HAP-1 (cell line): ENCODE data around the gene A1BG.

Source experiments
- DNase-seq, 2 experiments: peaks; one replicate each; pipeline ENCODE4 v3.0.0-alpha.2; 2016 to 2020; ENCODE audit warnings: low spot score in 2 of 2
- H3K27me3 ChIP-seq: fragments of 250-450 bp; sonication (Bioruptor Pico); 2 replicates; pipeline ENCODE4 v1.5.1; 2020; ENCODE audit warnings: low read depth, mild to moderate bottlenecking, moderate library complexity
- H3K36me3 ChIP-seq: fragments of 250-450 bp; sonication (Bioruptor Pico); replicated peaks from 2 replicates; pipeline ENCODE4 v1.5.1; 2020; ENCODE audit warnings: mild to moderate bottlenecking
- H3K4me1 ChIP-seq: fragments of 250-450 bp; sonication (Bioruptor Pico); 2 replicates; pipeline ENCODE4 v1.5.1; 2020; ENCODE audit warnings: mild to moderate bottlenecking
- H3K4me3 ChIP-seq: fragments of 250-450 bp; sonication (Bioruptor Pico); 2 replicates; pipeline ENCODE4 v1.5.1; 2020; ENCODE audit warnings: mild to moderate bottlenecking, moderate library complexity
- H3K9me3 ChIP-seq: fragments of 250-450 bp; sonication (Bioruptor Pico); 2 replicates; pipeline ENCODE4 v1.5.1; 2020; ENCODE audit warnings: mild to moderate bottlenecking, moderate library complexity
- in situ Hi-C: fragments of 300-500 bp; cut with MboI; formaldehyde crosslinking; loops from 3 replicates; pipeline ENCODE4 v1.14.3; 2020; ENCODE audit warnings: low sequenced_read_pairs, inconsistent platforms, mixed read lengths

A1BG gene

GRCh38 chr19:58357481-58358145 lies 4.3 kb upstream of the A1BG start:
- Histone ChIP-seq H3K36me3 (peaks cover 3% of the 10 kb centered on the region; the same call in 1 of the 2 replicates), H3K27me3 (no peaks in the 10 kb centered on the region), H3K4me1 (peaks cover 6% of the 10 kb centered on the region; the same call in 1 of the 2 replicates), H3K4me3 (no peak overlapping the region), H3K9me3 (no peaks in the 10 kb centered on the region)
- in situ Hi-C loops: no loop called here
- no peak for DNase-seq

- no peak for DNase-seq
- no peaks in the 10 kb centered on the region for H3K36me3 ChIP-seq
- no peak overlapping the region for H3K4me3 ChIP-seq
- no peaks in the 10 kb centered on the region for H3K27me3 ChIP-seq
- in situ Hi-C loops: no loop called here
- H3K9me3 ChIP-seq: no peaks in the 10 kb centered on the region
- peaks cover 6% of the 10 kb centered on the region; the same call in 1 of the 2 replicates for H3K4me1 ChIP-seq
These were observed 3.6 kb upstream of the A1BG start for GRCh38 chr19:58356766-58357480.

DNA sequence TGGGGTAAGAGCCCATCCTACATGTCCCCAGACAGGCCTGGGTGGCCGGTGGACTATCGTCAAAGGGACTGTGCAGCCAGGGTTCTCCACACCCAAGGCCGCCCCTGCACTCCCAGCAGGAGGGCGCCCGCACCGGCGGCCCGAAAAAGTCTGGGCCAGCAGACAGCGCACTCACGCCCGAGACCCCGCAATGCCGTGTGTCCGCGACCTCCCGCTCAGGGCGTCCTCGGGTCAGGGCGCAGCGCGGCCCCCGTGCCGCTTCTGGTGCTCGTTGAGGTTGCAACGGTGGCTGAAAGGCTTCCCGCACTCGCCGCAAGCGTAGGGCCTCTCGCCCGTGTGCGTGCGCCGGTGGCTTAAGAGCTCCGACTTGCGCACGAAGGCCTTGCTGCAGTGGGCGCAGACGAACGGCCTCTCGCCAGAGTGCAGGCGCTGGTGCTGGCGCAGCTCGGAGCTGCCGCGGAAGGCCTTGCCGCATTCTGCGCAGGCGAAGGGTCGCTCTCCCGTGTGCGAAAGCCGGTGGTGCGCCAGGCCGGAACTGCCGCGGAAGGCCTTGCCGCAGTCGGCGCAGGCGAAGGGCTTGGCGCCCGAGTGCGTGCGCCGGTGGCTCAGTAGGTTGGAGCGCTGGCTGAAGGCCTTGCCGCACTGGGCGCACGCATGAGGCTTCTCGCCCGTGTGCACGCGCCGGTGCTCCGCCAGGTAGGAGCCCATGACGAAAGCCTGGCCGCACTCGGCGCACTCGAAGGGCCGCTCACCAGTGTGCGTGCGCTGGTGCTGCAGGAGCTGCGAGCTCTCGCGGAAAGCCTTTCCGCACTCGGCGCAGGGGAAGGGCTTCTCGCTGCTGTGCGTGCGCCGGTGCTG lies 2.8 kb upstream of the A1BG start:
- Histone ChIP-seq H3K36me3 (no peaks in the 10 kb centered on the region), H3K4me1 (no peaks in the 10 kb centered on the region; the same call in 1 of the 2 replicates), H3K4me3 (no peak overlapping the region), H3K27me3 (no peaks in the 10 kb centered on the region), H3K9me3 (no peaks in the 10 kb centered on the region)
- in situ Hi-C loops: no loop called here
- no peak for DNase-seq

DNA sequence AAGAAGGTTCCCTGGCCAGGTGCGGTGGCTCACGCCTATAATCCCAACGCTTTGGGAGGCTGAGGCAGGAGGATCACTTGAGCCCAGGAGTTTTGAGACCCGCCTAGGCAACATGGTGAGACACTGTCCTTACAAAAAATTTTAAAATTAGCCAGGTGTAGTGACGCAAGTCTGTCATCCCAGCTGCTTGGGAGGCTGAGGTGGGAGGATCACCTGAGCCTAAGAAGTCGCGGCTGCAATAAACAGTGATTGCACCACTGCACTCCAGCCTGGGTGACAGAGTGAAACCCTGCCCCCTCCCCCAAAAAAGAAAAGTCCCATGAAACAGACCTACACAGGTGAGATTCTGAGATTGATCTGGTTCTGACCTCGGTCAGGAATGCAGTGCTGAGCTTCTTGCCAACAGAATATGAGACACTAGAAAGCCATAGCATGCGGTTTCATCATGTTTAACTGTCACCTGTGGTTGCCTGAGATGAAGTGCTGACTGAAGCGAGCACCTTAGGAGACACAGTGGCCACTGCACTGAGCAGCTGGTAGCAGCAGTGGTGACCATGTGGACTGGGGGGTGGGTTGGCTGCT lies 2.0 kb upstream of the A1BG start:
- H3K9me3 ChIP-seq: no peaks in the 10 kb centered on the region
- no peaks in the 10 kb centered on the region for H3K36me3 ChIP-seq
- no peaks in the 10 kb centered on the region for H3K4me1 ChIP-seq
- no peak for DNase-seq
- in situ Hi-C loops: no loop called here
- H3K4me3 ChIP-seq: no peak overlapping the region
- no peaks in the 10 kb centered on the region for H3K27me3 ChIP-seq

DNA sequence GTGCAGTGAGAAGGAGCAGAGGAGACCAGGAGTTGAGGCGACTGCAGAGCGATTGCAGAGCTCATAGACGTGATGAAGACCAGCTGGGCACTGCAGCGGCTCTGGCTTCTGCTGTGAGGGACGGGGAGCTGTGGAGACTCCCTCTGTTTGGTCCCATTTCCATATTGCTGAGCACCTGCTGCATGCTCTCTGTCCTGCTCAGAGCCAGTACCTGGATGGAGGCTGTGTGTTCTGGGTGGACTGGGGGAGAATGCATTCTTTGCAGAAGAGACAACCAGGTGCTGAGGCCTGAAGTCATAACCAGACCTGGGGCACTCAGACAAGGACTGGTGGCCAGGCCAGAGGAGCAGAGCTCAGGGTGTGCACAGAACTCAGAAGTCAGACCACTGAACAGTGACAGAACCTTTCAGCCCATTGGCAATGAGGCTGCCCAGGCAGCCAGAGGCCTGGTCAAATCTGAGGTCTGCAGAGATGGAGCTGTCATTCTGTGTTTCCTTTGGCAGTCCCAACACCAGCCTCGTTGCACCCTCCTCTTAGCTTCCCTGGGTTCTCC lies 1.3 kb upstream of the A1BG start:
- H3K27me3 ChIP-seq: no peaks in the 10 kb centered on the region
- in situ Hi-C loops: no loop called here
- DNase-seq: no peak
- H3K4me3 ChIP-seq: no peak overlapping the region
- H3K9me3 ChIP-seq: no peaks in the 10 kb centered on the region
- no peaks in the 10 kb centered on the region for H3K4me1 ChIP-seq
- no peaks in the 10 kb centered on the region for H3K36me3 ChIP-seq

GRCh38 chr19:58353717-58354477 lies 605 bp upstream of the A1BG start:
- in situ Hi-C loops: no loop called here

GRCh38 chr19:58351990-58352755 lies 1.1 kb downstream of the A1BG start:
- H3K36me3 ChIP-seq: no peaks in the 10 kb centered on the region
- H3K4me3 ChIP-seq: no peak overlapping the region

More at GRCh38 chr19:58353717-58354477, 605 bp upstream of the A1BG start:
- Histone ChIP-seq H3K4me3 (no peak overlapping the region), H3K9me3 (no peaks in the 10 kb centered on the region), H3K4me1 (no peaks in the 10 kb centered on the region), H3K36me3 (no peaks in the 10 kb centered on the region), H3K27me3 (no peaks in the 10 kb centered on the region)
- DNase-seq: no peak

DNA sequence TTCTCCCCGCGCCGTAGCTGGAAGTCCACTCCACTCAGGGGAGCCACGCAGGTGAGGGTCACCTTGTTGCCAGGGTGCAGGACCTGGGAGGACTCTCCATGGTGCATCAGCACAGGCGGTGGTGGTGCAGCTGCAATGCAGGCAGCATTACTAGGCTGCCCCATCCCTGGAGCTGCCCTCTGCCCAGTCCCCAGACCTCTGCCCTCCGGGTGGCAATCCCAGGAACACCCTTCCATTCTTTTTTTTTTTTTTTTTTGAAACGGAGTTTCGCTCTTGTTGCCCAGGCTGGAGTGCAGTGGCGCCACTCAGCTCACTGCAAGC lies 1.8 kb downstream of the A1BG start:
- Histone ChIP-seq H3K36me3 (no peaks in the 10 kb centered on the region), H3K4me3 (no peak overlapping the region), H3K4me1 (peaks cover 4% of the 10 kb centered on the region; the same call in 1 of the 2 replicates), H3K9me3 (no peaks in the 10 kb centered on the region), H3K27me3 (no peaks in the 10 kb centered on the region)
- no peak for DNase-seq
- in situ Hi-C loops: no loop called here

More at GRCh38 chr19:58351990-58352755, 1.1 kb downstream of the A1BG start:
- in situ Hi-C loops: no loop called here
- Histone ChIP-seq H3K9me3 (no peaks in the 10 kb centered on the region), H3K4me1 (peaks cover 4% of the 10 kb centered on the region; the same call in 1 of the 2 replicates), H3K27me3 (no peaks in the 10 kb centered on the region)
- DNase-seq: no peak

GRCh38 chr19:58350871-58351557 lies 2.3 kb downstream of the A1BG start:
- no peak for DNase-seq
- Histone ChIP-seq H3K4me1 (peaks cover 4% of the 10 kb centered on the region; the same call in 1 of the 2 replicates), H3K4me3 (no peak overlapping the region), H3K27me3 (no peaks in the 10 kb centered on the region), H3K9me3 (no peaks in the 10 kb centered on the region), H3K36me3 (no peaks in the 10 kb centered on the region)
- in situ Hi-C loops: no loop called here

DNA sequence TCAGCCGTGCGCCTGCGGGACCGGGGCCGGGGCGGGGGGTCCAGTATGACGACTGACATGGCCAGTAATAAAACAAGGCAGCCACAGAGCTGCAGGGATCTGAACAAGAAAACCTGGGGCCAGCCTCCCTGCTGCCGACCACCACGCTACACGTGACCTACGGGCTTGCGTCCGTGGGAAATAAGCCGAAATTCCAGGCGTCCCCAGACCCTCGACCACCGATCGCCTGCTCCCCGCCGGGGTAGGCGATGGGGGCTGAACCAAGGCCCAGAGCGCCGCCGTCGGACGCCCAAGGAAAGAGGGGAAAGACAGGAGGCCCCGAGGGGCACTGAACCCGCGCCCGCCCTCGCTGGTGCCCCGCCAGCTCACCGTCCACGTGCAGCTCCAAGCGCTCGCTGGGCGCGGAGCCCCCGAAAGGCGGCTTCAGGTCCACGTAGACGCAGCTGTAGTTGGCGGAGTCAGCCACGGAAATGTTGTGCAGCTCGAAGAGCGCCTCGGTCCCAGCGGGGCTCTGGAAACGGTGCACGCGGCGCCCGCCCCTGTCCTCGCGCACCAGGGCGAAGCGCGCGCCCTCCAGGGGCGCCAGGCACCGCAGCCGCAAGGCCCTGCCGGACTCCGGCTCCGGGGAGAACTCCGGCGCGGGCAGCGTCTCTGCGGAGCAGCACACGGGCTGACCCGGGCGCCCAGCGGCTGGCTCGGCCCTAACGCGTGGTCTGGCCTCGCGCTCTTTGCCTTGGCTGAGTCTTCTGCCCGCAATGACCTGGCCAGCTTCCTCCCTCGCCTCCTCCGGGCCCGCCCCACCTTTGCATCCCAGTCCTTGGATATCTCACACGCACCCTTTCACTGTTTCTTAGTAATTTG lies 3.1 kb downstream of the A1BG start:
- H3K36me3 ChIP-seq: no peaks in the 10 kb centered on the region
- H3K27me3 ChIP-seq: no peaks in the 10 kb centered on the region
- DNase-seq: no peak
- in situ Hi-C loops: no loop called here
- no peaks in the 10 kb centered on the region for H3K9me3 ChIP-seq
- H3K4me3 ChIP-seq: no peak overlapping the region
- peaks cover 4% of the 10 kb centered on the region; the same call in 1 of the 2 replicates for H3K4me1 ChIP-seq

DNA sequence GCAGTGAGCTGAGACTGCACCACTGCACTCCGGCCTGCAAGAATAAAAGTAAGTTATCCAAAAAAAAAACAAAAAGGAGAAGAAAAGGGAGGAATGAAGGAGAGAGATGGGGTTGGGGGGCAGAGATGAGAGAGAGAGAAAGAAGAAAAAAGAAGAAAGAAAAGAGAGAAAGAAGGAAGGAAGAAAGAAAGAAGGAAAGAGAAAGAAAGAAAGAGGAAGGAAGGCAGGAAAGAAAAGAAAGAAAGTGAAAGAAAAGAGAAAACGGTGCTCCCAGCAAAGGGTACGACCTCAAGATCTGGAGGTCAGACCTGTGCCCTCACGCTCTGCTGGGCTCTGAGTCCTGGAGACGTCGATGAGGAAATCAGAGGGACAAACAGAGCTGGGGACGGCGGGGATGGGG lies 3.7 kb downstream of the A1BG start:
- H3K4me3 ChIP-seq: no peak overlapping the region
- H3K4me1 ChIP-seq: peaks cover 4% of the 10 kb centered on the region; the same call in 1 of the 2 replicates
- in situ Hi-C loops: no loop called here
- no peak for DNase-seq
- H3K36me3 ChIP-seq: no peaks in the 10 kb centered on the region
- H3K9me3 ChIP-seq: no peaks in the 10 kb centered on the region
- H3K27me3 ChIP-seq: no peaks in the 10 kb centered on the region
